ENCODE results near the gene SSR3. TPM values are rescaled to one million over a fixed set of nuclear protein-coding genes. Genes with fewer than 3 reads are reported as not detected.
A peak's percentile ranks its signal among the peaks of the same experiment; 100 is the strongest.

SSR3 gene
- total RNA-seq, 1 donor from 2014 or later, result 74.9 TPM

DNA sequence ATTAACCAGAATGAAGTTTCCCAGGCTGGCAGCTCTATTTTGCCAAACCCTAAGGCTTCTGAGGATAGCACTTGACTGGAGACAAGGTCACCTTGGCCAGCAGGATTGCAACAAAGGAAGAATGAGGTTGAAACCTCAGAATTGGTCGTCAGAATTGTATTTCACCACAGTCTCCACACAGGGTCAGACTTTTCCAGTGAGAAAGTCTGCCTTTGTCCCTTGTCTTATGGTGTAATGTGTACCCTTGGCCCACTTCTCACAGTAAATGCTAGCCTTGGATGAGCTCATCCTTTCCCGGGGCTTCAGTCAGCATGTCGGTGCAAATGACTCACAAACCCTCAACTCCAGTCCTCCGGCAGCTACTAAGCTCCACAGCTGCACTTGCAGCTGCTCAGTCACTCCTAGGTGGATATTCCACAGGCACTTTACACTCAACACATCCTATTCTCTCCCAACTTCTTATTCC lies 19.7 kb downstream of the SSR3 start:
- DNase-seq, result peak; percentile 96

DNA sequence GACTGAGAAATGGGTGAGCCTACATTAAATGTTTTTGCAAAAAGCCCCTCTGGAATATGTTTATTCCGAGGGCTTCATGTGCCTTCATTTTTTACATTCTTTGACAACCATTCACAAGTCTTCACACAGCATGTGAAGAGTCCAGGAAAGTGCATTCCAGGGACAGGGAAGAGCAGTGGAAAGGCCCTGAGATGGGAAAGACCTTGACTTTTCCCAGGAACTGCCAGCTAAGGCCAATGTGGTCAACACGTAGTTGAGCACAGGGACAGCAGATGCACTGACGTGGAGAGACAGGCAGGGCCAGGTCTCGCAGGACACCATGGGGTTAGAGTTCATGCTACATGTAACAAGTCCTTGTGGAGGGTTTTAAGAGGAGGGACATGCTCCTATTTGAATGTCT lies 21.7 kb downstream of the SSR3 start:
- DNase-seq, result no peak

DNA sequence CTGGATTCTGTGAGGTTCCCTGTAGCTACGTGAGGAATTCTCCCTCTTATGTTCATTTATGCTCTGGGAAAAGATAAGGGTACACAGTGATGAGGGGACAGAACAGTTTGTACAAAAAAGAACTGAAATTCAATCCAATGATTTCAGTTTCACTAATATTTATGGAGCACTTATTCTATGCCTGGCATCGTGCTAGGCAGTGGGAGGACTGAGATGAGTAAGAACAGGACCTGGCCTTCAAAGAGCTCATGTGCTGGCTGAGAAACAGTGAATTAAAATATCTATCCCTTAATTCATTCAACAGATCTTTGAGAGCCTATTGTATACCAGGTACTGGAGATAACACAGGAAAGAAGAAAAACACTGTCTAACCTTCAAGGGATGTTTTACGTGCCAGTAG lies 22.2 kb downstream of the SSR3 start:
- DNase-seq, result no peak

DNA sequence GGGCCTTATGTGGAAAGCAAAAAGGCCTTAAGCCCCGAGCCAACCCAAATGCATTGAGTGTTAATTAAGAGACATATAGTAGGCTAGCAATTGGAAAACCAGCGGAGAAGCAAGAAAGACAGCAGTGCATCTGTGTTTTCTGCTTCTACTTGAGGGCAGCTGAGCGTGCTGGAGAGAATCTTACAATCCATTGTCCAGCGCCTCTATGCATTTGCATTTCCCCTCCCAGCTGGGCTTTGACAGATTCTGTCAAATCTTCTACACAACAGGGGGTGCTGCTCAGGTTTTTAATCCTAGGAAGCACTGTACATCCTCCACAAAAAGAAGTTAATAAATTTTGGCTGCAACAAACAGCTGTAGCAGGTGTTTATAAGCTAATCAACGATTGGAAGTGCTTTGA lies 23.9 kb downstream of the SSR3 start:
- DNase-seq, result no peak

DNA sequence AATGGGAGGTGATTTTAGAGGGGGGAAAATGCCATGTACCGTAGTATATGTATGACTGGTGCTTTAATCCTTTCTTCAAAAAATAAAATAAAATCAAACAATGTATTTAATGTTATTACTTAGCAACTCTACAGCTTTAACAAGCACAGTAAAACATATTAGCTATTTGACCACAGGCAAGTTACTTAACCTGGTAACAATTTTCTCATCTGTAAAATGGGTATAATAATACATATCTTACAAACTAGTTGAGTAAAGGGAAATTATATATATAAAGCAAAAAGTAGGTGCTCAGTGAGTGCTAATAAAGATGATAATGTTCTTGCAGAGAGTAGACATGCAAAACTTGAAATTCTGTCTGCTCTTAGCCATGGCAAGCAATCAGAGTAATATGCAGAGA lies 27.9 kb downstream of the SSR3 start:
- DNase-seq, result no peak

DNA sequence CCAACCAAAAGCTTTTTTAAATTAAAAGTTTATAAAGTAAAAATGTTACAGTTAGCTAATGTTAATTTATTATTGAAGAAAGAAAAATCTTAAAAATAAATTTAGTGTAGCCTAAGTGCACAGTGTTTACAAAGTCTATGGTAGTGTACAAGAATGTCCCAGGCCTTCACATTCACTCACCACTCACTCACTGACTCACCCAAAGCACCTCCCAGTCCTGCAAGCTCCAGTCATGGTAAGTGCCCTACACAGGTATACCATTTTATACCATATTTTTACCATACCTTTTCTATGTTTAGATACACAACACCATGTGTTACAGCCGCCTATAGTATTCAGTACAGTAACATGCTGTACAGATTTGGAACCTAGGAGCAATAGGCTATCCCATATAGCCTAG lies 29.1 kb downstream of the SSR3 start:
- DNase-seq, result no peak

DNA sequence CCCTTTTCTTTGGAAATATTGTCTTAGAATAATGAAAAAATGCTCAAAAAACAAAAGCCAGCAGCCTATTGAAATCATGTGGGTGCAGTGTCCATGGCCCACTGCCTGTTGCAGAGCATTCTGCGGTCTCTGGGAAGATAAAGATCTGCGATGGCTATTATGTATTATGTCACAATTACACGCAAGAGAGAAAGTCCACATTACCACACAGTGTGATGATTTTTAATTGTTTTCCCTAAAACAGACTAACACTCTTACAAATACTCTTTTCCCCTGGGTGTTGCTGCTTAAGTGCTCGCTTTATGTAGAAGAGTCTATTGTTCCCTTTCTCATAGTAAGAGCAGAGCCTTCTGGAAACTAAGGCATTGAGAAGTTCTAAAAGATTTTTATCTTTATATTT lies 32.2 kb downstream of the SSR3 start:
- no peak for DNase-seq

DNA sequence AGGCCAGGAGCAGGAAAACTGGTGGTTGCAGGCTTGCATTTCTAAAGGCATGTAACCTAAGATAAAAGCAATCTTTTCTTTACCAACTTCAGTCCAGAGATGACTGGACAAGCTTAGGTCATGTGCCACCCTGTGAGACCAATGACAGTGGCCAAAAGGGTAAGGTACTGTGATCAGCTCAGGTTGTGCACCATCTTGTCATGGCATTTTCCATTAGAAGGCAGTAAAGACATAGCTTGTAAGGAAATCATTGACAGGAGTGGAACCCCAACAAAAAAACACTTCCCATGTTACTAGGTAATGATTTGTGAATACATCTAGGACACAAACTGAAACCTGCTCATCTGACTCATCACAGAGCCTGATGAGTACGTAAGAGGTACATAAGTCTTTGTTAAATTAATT lies 35.2 kb downstream of the SSR3 start:
- DNase-seq, result no peak

DNA sequence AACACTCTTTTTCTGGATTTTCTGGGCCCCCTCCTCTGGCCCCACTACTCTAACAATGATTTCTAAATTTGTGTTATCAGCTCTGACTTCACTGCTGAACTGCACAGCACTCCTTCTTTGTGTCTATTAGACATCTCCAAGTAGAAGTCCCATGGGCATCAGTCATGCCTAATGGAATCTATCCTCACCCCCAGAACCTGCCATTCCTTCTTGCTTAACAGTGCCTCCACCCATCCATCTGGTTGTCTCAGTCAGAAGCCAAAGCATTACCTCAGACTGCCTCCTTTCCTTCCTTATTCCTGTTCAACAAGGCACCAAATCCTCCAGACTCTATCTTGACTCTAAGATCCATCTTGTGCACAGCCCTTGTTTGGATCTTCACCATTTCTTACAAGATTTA lies 36.2 kb downstream of the SSR3 start:
- no peak for DNase-seq

DNA sequence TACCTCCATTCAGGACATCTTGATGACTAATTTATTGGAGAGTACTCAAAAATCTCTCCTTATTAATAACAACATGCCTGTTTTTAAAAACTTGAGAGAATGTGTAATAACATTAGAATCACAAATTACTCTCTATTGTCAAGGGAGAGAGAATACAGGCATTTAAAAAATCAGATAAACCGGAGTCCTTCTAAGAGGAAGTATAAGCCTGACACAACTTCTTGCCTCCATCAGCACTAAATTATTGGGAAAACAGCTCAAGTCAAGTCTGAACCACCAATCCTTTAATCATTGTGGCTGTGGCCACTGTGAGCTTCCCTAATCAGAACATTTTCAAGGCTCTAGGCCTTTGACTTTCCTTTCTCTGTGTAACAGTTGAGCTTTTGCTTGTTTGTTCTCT lies 38.0 kb downstream of the SSR3 start:
- DNase-seq, result no peak

DNA sequence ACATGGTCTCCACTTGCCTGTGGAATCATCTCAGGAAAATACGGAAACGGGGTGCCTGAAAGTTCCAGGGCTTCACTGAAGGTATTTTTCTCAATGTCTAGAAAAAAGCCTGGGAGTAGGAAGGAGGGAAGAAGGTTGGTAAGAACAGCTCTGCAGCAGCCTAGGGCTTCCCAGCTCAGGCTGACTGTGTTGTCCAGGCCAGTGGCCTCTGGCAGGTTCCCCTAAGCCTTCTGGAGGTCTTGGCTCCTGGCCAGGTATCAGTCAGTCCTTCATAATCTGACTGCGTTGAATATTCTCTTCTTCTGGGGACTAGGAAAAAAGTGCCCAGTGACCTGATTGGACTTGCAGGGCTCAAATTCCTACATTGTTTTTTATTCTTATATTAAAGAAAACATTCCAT lies 38.6 kb downstream of the SSR3 start:
- no peak for DNase-seq

DNA sequence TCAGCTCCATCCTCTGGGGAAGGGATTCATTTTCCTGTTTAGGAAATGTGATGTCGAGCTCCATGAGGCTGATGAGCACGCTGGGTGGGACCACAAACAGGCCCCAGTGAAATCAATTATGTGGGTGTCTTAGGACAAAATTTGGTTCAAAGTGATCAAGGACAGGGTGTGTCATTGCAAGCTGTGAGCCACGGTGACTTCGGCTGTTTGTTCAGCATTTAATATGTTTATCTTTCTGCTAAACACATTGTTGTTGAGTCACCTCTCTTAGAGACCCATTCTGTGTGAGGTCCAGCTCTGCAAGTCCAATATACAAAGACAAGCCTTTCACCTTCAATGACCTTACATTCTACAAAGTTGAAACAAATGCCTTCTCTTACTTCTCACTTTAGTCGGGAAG lies 41.3 kb downstream of the SSR3 start:
- DNase-seq, result no peak

DNA sequence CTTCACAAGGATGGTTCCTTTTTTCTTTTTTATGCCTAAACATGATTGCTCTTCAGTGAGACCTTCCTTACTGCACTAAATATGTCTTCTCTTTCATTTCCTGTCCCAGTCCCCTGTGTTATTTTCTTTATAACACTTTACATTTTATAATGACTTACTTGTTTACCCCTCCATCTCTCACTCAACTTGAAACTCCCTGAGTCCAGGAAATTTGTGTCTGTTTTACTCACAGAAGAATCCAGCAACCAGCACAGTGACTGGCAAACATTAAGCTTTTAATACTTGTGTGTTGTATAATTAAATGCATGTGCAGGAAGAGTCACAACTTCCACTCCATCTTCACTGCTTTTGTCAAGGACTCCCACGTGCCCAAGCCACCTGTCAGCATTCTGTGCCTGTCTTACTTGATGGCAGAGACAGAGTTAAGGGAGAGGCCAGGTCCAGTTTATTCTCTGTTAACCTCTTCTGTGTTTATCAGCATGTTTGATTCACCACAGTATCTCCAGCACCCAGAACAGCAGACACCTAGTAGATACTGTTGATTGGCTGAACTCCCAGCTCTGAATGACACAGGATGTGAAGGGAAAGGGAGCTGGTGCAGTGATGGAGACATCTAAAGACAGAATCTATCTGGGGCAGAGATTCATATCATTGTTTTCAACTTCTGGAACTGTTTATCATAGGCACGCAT lies 42.8 kb downstream of the SSR3 start:
- DNase-seq, result no peak

DNA sequence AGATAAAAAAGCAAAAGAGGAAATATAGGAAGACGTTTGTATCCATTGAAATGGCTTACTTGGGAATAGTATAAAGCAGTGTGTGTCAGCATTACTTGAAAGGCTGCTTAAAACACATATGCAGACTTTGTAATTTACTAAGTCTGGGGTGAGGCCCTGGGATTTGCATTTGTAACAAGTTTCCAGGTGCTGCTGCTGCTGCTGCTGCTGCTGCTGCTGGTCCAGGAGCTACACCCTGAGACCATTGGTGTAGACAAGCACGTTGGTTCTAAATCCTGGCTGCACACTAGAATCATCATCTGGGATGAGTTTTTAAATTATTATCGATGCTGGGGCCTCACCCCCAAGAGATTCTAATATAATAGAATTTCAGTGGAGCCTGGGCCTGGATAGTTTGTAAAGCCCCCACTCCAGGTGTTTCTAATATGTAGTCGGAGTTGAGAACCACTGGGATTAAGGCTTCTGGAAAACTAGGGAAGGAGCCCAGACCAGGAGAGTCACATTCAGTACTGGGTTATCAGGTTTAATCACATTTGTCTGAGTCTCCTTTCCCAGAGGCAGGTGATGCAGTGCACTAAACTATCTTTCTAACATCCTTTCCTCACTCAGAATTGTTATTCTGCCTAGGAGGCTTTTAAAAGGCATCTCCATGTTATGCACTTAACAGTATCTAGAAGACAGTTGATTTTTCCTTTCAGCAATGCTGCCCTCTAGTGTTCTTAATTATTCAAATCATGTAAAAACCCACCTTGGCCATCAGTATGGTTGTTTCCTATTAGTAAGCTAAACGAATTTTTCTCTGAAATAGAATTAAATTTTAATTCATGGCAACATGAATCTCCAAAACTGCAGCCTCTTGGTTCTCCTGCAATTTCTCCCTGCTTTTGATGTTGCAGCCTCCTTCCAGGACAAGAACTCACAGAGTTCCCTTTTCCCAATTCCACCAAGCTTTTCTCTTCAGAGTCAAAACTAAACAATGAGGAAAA lies 45.4 kb downstream of the SSR3 start:
- DNase-seq, result peak; percentile 85

DNA sequence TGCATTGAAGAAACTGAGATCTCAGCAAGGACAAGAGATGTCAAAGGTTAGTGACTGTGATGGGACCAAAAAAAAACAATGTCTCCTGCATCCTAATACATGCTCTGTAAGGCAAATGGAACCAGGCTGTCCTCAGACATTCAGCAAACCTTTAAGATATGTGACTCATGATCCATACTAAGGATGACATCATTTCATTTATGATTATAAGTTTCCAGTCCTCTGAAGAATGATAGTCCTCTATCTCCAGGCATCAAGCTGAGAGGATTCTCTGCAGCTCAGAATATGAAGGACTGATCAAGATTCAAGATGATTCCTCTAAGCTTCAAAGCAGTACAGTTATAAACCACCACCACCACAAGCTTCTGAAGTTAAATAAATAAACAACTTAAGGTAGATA lies 47.6 kb downstream of the SSR3 start:
- no peak for DNase-seq

DNA sequence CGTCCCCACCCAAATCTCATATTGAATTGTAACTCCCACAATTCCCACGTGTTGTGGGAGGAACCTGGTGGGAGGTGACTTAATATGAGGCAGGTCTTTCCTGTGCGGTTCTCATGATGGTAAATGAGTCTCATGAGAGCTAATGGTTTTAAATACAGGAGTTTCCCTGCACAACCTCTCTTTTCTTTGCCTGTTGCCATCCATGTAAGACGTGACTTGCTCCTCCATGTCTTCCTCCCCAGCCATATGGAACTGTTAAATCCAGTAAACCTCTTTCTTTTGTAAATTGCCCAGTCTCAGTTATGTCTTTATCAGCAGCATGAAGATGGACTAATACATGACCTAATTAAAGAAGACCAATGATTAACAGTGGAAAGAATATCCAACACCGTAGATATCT lies 56.6 kb downstream of the SSR3 start:
- no peak for DNase-seq

DNA sequence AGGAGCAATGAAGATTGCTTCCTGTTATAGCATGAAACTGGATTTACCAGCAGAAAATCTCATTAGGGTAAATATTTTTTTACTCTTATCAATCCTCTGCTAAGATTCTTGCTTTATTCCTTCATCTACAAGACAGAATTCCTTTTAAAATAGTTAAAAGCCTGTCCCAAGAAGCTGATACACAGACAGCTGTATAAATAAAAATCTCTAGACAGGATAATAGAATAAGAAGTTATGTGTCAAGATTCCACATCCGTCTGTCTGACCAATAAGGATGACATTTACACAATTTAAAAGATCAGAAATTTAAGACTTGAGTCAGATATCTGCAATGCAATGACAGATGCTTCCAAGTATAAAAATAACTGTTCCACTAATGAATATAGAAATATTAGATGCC lies 57.6 kb downstream of the SSR3 start:
- DNase-seq, result no peak

DNA sequence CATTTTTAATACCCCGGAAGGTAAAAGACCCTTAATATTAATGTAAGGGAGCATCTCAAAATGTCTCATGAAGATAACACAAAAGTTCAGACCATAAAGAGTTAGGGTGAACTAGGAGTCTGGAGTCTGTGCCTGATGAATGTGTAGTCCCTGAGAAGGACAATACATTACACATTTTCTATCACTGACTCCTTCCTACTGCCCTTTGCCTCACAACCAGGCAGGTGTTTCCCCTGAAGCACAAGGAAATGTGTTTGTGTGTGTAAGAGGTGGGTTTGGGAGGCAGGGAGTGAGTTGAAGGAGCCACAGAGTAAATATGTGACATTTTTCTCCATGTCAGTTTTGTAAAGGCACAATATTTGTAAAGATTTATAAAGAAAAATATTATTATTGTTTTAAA lies 59.1 kb downstream of the SSR3 start:
- DNase-seq, result no peak

DNA sequence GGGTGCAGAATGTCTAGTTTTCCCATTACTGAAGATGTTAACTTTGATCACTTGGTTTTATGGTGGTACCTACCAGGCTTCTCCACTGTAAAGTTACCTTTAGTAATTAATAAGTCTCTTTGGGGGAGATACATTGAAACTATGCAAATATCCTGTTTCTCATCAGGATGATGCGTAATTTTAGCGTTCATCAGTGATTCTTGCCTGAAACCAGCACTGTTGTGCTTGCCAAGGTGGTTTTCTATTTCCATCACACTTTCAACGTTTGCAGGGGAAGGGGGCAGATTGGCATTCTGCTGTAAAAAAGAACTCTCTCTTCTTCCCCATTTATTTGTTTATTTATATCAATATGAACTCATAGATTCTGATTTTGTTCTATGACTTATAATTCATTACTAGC lies 61.0 kb downstream of the SSR3 start:
- no peak for DNase-seq

DNA sequence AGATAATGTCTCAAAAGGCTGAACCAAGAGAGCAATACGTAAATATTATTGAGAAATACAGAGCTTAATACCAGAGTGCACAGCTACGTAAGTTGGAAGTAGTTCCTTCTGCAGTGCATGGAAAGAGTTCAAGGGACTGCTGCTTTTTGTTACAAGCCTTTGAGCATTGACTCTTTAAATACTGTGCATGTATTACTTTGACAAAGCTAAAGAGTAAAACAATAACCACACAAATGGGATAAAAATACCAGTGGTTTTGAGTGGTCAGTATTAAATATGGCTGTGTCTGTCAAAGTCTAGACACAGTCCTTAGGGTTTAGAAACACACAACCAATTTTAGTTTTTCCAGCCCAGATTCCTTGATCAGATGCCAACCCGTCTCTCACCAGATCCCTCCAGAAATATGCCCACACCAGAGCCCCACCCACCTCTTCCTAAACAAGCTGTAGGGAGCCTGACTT lies 62.1 kb downstream of the SSR3 start:
- DNase-seq, result no peak

DNA sequence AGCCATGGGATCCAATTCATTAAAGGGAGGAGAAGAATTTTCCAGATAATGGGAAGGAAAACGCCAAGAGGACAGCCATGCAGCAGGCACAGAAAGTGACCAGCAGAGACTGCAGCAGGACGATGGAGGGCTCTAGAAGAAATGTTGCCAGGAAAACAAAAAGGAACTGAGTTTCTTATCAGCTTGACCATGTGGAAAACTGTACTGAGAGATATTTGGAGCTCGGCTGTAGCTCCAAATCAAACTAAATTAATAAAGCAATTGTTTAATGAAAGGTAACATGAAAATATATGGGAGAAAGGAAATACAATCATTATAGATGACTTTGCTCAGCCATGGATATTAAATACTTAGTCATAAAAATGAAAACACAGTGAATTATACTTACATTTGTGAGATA lies 63.7 kb downstream of the SSR3 start:
- no peak for DNase-seq
